ENCODE measurements around the gene LCK. TPM values are rescaled to one million over a fixed set of nuclear protein-coding genes. Genes with fewer than 3 reads are reported as not detected.
A peak's percentile ranks its signal among the peaks of the same experiment; 100 is the strongest.

Gene LCK
- total RNA-seq = 100 to 1,000 TPM; 464 to 488 TPM

GRCh38 chr1:32250893-32251716 lies at the start of gene LCK:
LCK (plus strand) TSS chr1:32251265; CDS start chr1:32274330, 23,065 bp downstream.
- H3K4me1 Mint-ChIP-seq (ENCODE audit: low read depth) = peaks cover 59% of the 10 kb centered on the region
- ChIA-PET CTCF (interaction anchor here (0.7 to 6.1 kb wide), 10 partner anchors 8 to 85 kb away, joined by 3 to 66 read pairs (median 7); partner anchors contain the start of genes CCDC28B, HDAC1 and MARCKSL1), POLR2A (interaction anchor here (0.7 to 8.9 kb wide), 16 partner anchors 9 to 400 kb away, joined by 3 to 137 read pairs (median 6); partner anchors contain the start of genes CCDC28B, HDAC1, PTP4A2 and TXLNA)
- no peaks in the 10 kb centered on the region for H3K9me3 Mint-ChIP-seq (ENCODE audit: insufficient read depth)
- peak within 1 kb of the TSS; percentile 95 for H3K27ac Mint-ChIP-seq
- peak; percentile 38 for ATAC-seq
- H3K4me3 Mint-ChIP-seq = peak within 1 kb of the TSS; percentile 99
- peaks cover 44% of the 10 kb centered on the region for H3K36me3 Mint-ChIP-seq (ENCODE audit: low read depth)
- H3K27me3 Mint-ChIP-seq (ENCODE audit: low read depth) = no peaks in the 10 kb centered on the region
- DNase-seq = peak; percentile 82

- Mint-ChIP-seq H3K36me3 (ENCODE audit: low read depth) (peaks cover 39% of the 10 kb centered on the region), H3K4me1 (ENCODE audit: low read depth) (peaks cover 53% of the 10 kb centered on the region), H3K27me3 (ENCODE audit: low read depth) (no peaks in the 10 kb centered on the region), H3K4me3 (peak overlapping the region; percentile 88), H3K9me3 (ENCODE audit: insufficient read depth) (no peaks in the 10 kb centered on the region), H3K27ac (no peak overlapping the region)
- DNase-seq (no peak), ATAC-seq (no peak)
- POLR2A ChIA-PET = interaction anchor here (0.7 to 3.8 kb wide), 4 partner anchors 11 to 147 kb away, joined by 3 to 22 read pairs (median 6); partner anchors contain the start of genes MARCKSL1 and TXLNA
- CTCF ChIA-PET = interaction anchor here (0.8 to 4.3 kb wide), 5 partner anchors 8 to 96 kb away, joined by 3 to 47 read pairs (median 4); no protein-coding TSS in a partner anchor
Observed at GRCh38 chr1:32204943-32205361, 46.1 kb upstream of the LCK start.

GRCh38 chr1:32205401-32206370 lies 45.4 kb upstream of the LCK start, which contains the start of gene IQCC:
IQCC (plus strand) TSS chr1:32205671; CDS start chr1:32205682, 11 bp downstream.
- Mint-ChIP-seq H3K4me1 (ENCODE audit: low read depth) (peaks cover 49% of the 10 kb centered on the region), H3K9me3 (ENCODE audit: insufficient read depth) (no peaks in the 10 kb centered on the region), H3K27me3 (ENCODE audit: low read depth) (no peaks in the 10 kb centered on the region), H3K4me3 (peak within 1 kb of the TSS; percentile 88), H3K36me3 (ENCODE audit: low read depth) (peaks cover 39% of the 10 kb centered on the region), H3K27ac (peak within 1 kb of the TSS; percentile 86)
- ATAC-seq (peak; percentile 79), DNase-seq (peak; percentile 88)
- ChIA-PET POLR2A (interaction anchor here (0.6 to 3.8 kb wide), 14 partner anchors 10 to 419 kb away, joined by 3 to 22 read pairs (median 3); partner anchors contain the start of genes BSDC1, MARCKSL1 and TXLNA), CTCF (interaction anchor here (0.9 to 4.3 kb wide), 6 partner anchors 9 to 208 kb away, joined by 3 to 47 read pairs (median 4); no protein-coding TSS in a partner anchor)

- H3K9me3 Mint-ChIP-seq (ENCODE audit: insufficient read depth) = no peaks in the 10 kb centered on the region
- no peak overlapping the region for H3K4me3 Mint-ChIP-seq
- DNase-seq (no peak), ATAC-seq (no peak)
- H3K27ac Mint-ChIP-seq = no peak overlapping the region
- H3K27me3 Mint-ChIP-seq (ENCODE audit: low read depth) = no peaks in the 10 kb centered on the region
- H3K36me3 Mint-ChIP-seq (ENCODE audit: low read depth) = peaks cover 27% of the 10 kb centered on the region
- CTCF ChIA-PET = interaction anchor here (4.3 kb wide), 1 partner anchor 7 kb away, joined by 47 read pairs; no protein-coding TSS in a partner anchor
- POLR2A ChIA-PET = no interaction called here
- peaks cover 32% of the 10 kb centered on the region for H3K4me1 Mint-ChIP-seq (ENCODE audit: low read depth)
Observed at GRCh38 chr1:32208469-32208868, 42.6 kb upstream of the LCK start.

GRCh38 chr1:32208891-32209328 lies 42.2 kb upstream of the LCK start, which contains the start of gene DCDC2B:
DCDC2B (plus strand) TSS chr1:32209089; CDS start chr1:32209094, 5 bp downstream.
- no peaks in the 10 kb centered on the region for H3K27me3 Mint-ChIP-seq (ENCODE audit: low read depth)
- no peak within 1 kb of the TSS for H3K27ac Mint-ChIP-seq
- no peak within 1 kb of the TSS for H3K4me3 Mint-ChIP-seq
- peaks cover 23% of the 10 kb centered on the region for H3K36me3 Mint-ChIP-seq (ENCODE audit: low read depth)
- ATAC-seq (no peak), DNase-seq (no peak)
- H3K9me3 Mint-ChIP-seq (ENCODE audit: insufficient read depth) = no peaks in the 10 kb centered on the region
- ChIA-PET POLR2A (no interaction called here), CTCF (interaction anchor here (2.5 kb wide), 1 partner anchor 39 kb away, joined by 8 read pairs; the partner anchor contains the start of gene FAM167B)
- peaks cover 28% of the 10 kb centered on the region for H3K4me1 Mint-ChIP-seq (ENCODE audit: low read depth)

- H3K36me3 Mint-ChIP-seq (ENCODE audit: low read depth) = peaks cover 2% of the 10 kb centered on the region
- H3K9me3 Mint-ChIP-seq (ENCODE audit: insufficient read depth) = no peaks in the 10 kb centered on the region
- peak overlapping the region; percentile 43 for H3K27ac Mint-ChIP-seq
Observed at GRCh38 chr1:32215629-32216480, 35.2 kb upstream of the LCK start.

GRCh38 chr1:32216566-32216965 lies 34.5 kb upstream of the LCK start:
- no peak for ATAC-seq
- Mint-ChIP-seq H3K36me3 (ENCODE audit: low read depth) (peaks cover 2% of the 10 kb centered on the region), H3K27ac (no peak overlapping the region), H3K4me1 (ENCODE audit: low read depth) (peaks cover 22% of the 10 kb centered on the region), H3K4me3 (no peak overlapping the region), H3K9me3 (ENCODE audit: insufficient read depth) (no peaks in the 10 kb centered on the region), H3K27me3 (ENCODE audit: low read depth) (no peaks in the 10 kb centered on the region)
- ChIA-PET POLR2A (interaction anchor here (1.1 to 3.3 kb wide), 4 partner anchors 11 to 155 kb away, joined by 4 to 22 read pairs (median 7); partner anchors contain the start of genes CCDC28B, IQCC and LCK), CTCF (interaction anchor here (0.8 to 4.3 kb wide), 38 partner anchors 10 to 303 kb away, joined by 3 to 58 read pairs (median 6); partner anchors contain the start of genes BSDC1, CCDC28B, FAM167B and HDAC1)
- no peak for DNase-seq

More at GRCh38 chr1:32215629-32216480, 35.2 kb upstream of the LCK start:
- peak; percentile 74 for DNase-seq
- no peaks in the 10 kb centered on the region for H3K27me3 Mint-ChIP-seq (ENCODE audit: low read depth)
- peaks cover 15% of the 10 kb centered on the region for H3K4me1 Mint-ChIP-seq (ENCODE audit: low read depth)
- peak; percentile 90 for ATAC-seq
- no peak overlapping the region for H3K4me3 Mint-ChIP-seq
- POLR2A ChIA-PET = interaction anchor here (0.8 to 3.3 kb wide), 8 partner anchors 10 to 203 kb away, joined by 3 to 22 read pairs (median 4); partner anchors contain the start of genes CCDC28B, HDAC1, IQCC and LCK
- CTCF ChIA-PET = interaction anchor here (0.7 to 4.3 kb wide), 61 partner anchors 9 to 303 kb away, joined by 3 to 58 read pairs (median 5); partner anchors contain the start of genes BSDC1, CCDC28B, FAM167B and HDAC1

- DNase-seq = no peak
- CTCF ChIA-PET = no interaction called here
- ATAC-seq = no peak
- H3K4me1 Mint-ChIP-seq (ENCODE audit: low read depth) = peaks cover 36% of the 10 kb centered on the region
- H3K27me3 Mint-ChIP-seq (ENCODE audit: low read depth) = no peaks in the 10 kb centered on the region
- H3K4me3 Mint-ChIP-seq = no peak overlapping the region
- no peak overlapping the region for H3K27ac Mint-ChIP-seq
- H3K36me3 Mint-ChIP-seq (ENCODE audit: low read depth) = peaks cover 9% of the 10 kb centered on the region
- no peaks in the 10 kb centered on the region for H3K9me3 Mint-ChIP-seq (ENCODE audit: insufficient read depth)
- POLR2A ChIA-PET = interaction anchor here (1.1 to 1.7 kb wide), 2 partner anchors 13 to 31 kb away, joined by 3 to 4 read pairs; no protein-coding TSS in a partner anchor
Observed at GRCh38 chr1:32219022-32219421, 32.0 kb upstream of the LCK start.

- ATAC-seq (no peak), DNase-seq (no peak)
- H3K4me1 Mint-ChIP-seq (ENCODE audit: low read depth) = peaks cover 34% of the 10 kb centered on the region
- H3K36me3 Mint-ChIP-seq (ENCODE audit: low read depth) = peaks cover 19% of the 10 kb centered on the region
- peak overlapping the region; percentile 97 for H3K4me3 Mint-ChIP-seq
- no peaks in the 10 kb centered on the region for H3K9me3 Mint-ChIP-seq (ENCODE audit: insufficient read depth)
- ChIA-PET CTCF (interaction anchor here (1.0 to 5.5 kb wide), 3 partner anchors 20 to 101 kb away, joined by 3 to 26 read pairs (median 3); partner anchors contain the start of gene FAM167B), POLR2A (interaction anchor here (1.3 to 3.3 kb wide), 5 partner anchors 9 to 115 kb away, joined by 4 to 13 read pairs (median 4); partner anchors contain the start of genes HDAC1 and MARCKSL1)
- peak overlapping the region; percentile 98 for H3K27ac Mint-ChIP-seq
- H3K27me3 Mint-ChIP-seq (ENCODE audit: low read depth) = no peaks in the 10 kb centered on the region
Observed at GRCh38 chr1:32220746-32221580, 30.1 kb upstream of the LCK start.
